Fibroblast of skin of back (primary cell): ENCODE measurements around the gene TM4SF1.
"Not testable (repeated sequence)": the region's sequence is repeated elsewhere in the genome, so short reads cannot be mapped to it uniquely, and the experiment has no call there.

Experiments
- DNase-seq: peaks from one replicate; pipeline ENCODE4 v3.0.0-alpha.2; 2013

Gene TM4SF1

GRCh38 chr3:149395107-149396089, 17.9 kb upstream of the TM4SF1 start:
- peak; percentile 91 for DNase-seq

- peak; percentile 78 for DNase-seq
Observed at GRCh38 chr3:149393345-149394160, 16.1 kb upstream of the TM4SF1 start.

- DNase-seq = no peak
Observed at GRCh38 chr3:149391960-149392359, 14.5 kb upstream of the TM4SF1 start.

- DNase-seq = no peak
Observed at GRCh38 chr3:149390772-149391212, 13.3 kb upstream of the TM4SF1 start.

GRCh38 chr3:149390294-149390693, 12.8 kb upstream of the TM4SF1 start:
- no peak for DNase-seq

GRCh38 chr3:149388531-149389417, 11.3 kb upstream of the TM4SF1 start:
- no peak for DNase-seq

GRCh38 chr3:149388001-149388440, 10.6 kb upstream of the TM4SF1 start:
- peak; percentile 84 for DNase-seq

- no peak for DNase-seq
Observed at GRCh38 chr3:149386299-149386606, 8.8 kb upstream of the TM4SF1 start.

- no peak for DNase-seq
Observed at GRCh38 chr3:149385617-149386298, 8.3 kb upstream of the TM4SF1 start.

- no peak for DNase-seq
Observed at GRCh38 chr3:149384911-149385321, 7.5 kb upstream of the TM4SF1 start.

GRCh38 chr3:149384167-149384566, 6.7 kb upstream of the TM4SF1 start:
- no peak for DNase-seq

- no peak for DNase-seq
Observed at GRCh38 chr3:149383703-149384102, 6.3 kb upstream of the TM4SF1 start.

- DNase-seq = no peak
Observed at GRCh38 chr3:149382518-149382917, 5.1 kb upstream of the TM4SF1 start.

- peak; percentile 89 for DNase-seq
Observed at GRCh38 chr3:149382101-149382467, 4.6 kb upstream of the TM4SF1 start.

- DNase-seq = no peak
Observed at GRCh38 chr3:149381173-149382100, 4.0 kb upstream of the TM4SF1 start.

GRCh38 chr3:149380220-149380619, 2.8 kb upstream of the TM4SF1 start:
- not testable (repeated sequence) for DNase-seq

- no peak for DNase-seq
Observed at GRCh38 chr3:149378478-149379309, 1.2 kb upstream of the TM4SF1 start.

GRCh38 chr3:149376718-149377407, 586 bp downstream of the TM4SF1 start:
- peak; percentile 43 for DNase-seq
